ENCODE measurements around the gene EFNA3.

DNA sequence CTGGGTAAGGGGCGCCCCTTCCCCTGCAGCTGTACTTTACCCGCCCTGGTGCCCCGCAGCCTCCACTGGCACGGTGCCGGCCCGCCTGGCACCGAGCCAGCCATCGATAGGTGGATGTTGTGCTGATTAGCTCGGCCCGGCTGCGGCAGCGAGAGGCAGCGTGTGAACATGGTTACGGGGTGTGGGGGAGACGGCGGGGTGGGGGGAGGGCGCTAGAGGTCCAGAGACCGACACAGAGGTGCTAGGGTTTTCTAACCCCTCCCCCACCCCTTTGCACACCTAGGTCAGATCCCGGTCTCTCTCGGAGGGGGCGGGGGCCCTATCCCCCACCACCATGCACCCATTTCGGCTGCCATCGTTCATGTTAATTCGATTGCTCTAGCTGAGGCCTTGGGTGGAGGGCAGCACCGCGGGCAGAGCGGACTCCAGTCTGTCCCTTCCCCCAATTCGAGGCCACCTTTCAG is 8.4 kb upstream of the EFNA3 start:
- TF ChIP-seq EZH2phosphoT487 (IDR thresholded peaks at IDR 0.05; ENCODE audit: borderline replicate concordance, low read length) = no peak
- TF ChIP-seq, protein P1, sequence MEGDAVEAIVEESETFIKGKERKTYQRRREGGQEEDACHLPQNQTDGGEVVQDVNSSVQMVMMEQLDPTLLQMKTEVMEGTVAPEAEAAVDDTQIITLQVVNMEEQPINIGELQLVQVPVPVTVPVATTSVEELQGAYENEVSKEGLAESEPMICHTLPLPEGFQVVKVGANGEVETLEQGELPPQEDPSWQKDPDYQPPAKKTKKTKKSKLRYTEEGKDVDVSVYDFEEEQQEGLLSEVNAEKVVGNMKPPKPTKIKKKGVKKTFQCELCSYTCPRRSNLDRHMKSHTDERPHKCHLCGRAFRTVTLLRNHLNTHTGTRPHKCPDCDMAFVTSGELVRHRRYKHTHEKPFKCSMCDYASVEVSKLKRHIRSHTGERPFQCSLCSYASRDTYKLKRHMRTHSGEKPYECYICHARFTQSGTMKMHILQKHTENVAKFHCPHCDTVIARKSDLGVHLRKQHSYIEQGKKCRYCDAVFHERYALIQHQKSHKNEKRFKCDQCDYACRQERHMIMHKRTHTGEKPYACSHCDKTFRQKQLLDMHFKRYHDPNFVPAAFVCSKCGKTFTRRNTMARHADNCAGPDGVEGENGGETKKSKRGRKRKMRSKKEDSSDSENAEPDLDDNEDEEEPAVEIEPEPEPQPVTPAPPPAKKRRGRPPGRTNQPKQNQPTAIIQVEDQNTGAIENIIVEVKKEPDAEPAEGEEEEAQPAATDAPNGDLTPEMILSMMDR (conservative IDR thresholded peaks at IDR 0.05; ENCODE audit: low read depth, low read length) = no peak

Measured in PC-3 (cell line).